ENCODE measurements around the gene SELENOO. TPM values are rescaled to one million over a fixed set of nuclear protein-coding genes. Genes with fewer than 3 reads are reported as not detected.

Gene SELENOO
- total RNA-seq, 1 donor from 2014 or later = 23.8 TPM

- no peak for DNase-seq (ENCODE audit: low spot score)
These were observed 15.4 kb downstream of the SELENOO start for GRCh38 chr22:50216055-50216683.

GRCh38 chr22:50216684-50217520, 16.1 kb downstream of the SELENOO start:
- no peak for DNase-seq (ENCODE audit: low spot score)

- no peak for DNase-seq (ENCODE audit: low spot score)
These were observed 16.8 kb downstream of the SELENOO start for GRCh38 chr22:50217543-50218152.

- DNase-seq (ENCODE audit: low spot score) = no peak
These were observed 17.6 kb downstream of the SELENOO start for GRCh38 chr22:50218153-50218995.

DNA sequence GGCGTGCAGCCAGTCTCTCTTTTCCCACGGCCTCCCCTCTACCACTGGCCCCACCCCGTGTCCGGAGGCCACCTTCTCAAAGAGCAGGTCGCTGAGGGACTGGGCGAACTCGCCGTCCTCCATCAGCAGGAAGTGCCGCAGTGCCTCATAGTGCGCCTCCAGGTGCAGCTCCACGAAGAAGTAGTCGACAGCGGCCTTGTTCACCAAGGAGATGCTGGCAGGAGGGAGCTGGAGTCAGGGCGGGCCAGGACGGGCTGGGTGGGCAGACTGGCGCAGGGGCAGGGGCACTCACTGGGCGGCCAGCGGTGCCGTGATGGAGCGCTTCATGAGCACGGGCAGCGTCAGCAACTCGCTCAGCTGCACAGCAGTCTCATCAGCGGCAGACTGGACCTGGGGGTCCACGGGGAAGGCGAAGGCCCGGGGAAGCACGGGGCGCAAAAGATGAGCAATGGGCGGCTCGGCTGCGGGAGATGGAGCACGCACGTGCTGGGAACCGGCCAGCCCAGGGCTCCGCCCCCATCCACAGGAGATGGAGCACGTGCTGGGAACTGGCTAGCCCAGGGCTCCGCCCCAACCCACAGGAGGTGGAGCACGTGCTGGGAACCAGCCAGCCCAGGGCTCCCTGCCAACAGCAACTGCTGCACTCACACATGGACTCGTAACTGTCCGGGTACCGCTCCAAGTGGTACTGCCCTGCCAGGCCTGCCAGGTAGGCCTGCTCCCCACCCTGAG, 18.4 kb downstream of the SELENOO start:
- no peak for DNase-seq (ENCODE audit: low spot score)

DNA sequence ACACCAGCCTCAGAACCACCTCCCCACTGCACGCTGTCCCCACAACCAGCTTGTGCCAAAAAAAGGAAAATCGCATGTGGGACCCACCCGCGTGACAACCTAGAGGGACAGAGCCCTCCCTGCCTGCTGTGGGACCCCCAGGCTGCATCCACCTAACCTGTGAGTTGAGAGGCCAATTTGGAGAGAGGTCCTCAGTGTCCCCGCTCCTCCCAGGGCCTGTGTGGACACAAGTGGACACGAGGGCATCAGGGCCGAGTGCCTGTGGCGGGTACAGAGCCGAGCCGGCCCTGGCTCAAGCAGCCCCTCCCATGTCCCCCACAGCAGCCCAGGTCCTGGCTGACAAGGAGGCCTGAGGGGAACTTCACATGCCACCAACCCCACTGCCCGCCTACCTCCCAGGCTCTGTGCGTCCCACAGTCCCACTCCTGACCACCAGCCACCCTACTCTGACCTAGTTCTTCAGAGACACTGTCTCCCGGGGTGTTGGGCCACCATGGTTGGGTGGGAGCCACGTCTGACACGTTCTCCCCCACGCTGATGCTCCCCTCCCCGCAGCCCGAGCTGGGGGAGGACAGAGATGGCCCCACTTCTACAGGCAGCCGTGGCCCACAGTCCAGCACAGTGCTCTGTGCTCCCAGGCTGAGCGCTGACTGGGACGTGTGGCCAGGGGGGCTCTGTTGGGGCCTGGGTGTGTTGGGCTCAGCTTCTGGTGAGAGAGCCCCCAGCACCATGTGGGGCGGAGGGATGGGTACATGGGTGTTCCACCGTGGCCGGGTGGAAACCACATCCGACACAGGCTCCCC, 19.2 kb downstream of the SELENOO start:
- DNase-seq (ENCODE audit: low spot score) = no peak

DNA sequence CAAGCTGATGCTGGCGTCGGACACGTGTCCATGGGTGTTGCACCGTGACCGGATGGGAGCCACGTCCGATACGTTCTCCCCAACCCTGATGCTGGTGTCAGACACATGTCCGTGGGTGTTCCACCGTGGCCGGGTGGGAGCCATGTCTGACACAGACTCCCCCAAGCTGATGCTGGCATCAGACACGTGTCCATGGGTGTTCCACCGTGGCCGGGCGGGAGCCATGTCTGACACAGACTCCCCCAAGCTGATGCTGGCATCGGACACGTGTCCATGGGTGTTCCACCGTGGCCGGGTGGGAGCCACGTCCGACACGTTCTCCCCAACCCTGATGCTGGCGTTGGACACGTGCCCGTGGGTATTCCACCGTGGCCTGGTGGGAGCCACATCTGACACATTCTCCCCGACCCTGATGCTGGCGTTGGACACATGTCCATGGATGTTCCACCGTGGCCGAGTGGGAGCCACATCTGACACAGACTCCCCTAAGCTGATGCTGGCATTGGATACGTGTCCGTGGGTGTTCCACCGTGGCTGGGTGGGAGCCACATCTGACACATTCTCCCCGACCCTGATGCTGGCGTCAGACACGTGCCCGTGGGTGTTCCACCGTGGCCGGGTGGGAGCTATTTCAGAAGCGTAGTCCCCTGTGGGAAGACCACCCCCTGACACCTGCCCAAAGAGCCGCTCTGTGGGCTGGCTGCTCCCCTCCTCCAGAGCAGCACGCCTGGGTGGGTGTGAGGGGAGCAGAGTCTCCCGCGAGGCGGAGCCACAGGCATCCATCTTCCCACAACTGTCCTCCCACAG, 20.0 kb downstream of the SELENOO start:
- no peak for DNase-seq (ENCODE audit: low spot score)

GRCh38 chr22:50221410-50222300, 20.8 kb downstream of the SELENOO start:
- no peak for DNase-seq (ENCODE audit: low spot score)

GRCh38 chr22:50222508-50222907, 21.7 kb downstream of the SELENOO start:
- no peak for DNase-seq (ENCODE audit: low spot score)

- no peak for DNase-seq (ENCODE audit: low spot score)
These were observed 23.3 kb downstream of the SELENOO start for GRCh38 chr22:50224071-50224470.

- DNase-seq (ENCODE audit: low spot score) = no peak
These were observed 24.6 kb downstream of the SELENOO start for GRCh38 chr22:50225200-50225969.

GRCh38 chr22:50226063-50226874, 25.5 kb downstream of the SELENOO start:
- no peak for DNase-seq (ENCODE audit: low spot score)

DNA sequence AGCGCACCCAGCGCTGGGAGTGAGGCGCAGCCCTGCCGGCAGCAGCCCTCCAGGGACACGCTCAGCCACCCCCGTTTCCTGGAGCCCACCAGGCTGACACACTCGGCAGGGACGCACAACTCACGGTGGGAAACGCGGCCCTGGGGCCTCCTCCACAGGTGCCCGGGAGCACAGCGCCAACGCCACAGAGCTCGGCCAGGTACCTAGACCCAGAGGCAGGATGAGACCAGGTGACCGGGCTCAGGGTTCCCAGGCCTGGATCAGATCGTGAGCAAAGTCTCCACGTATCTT, 26.0 kb downstream of the SELENOO start:
- DNase-seq (ENCODE audit: low spot score) = no peak

- no peak for DNase-seq (ENCODE audit: low spot score)
These were observed 26.9 kb downstream of the SELENOO start for GRCh38 chr22:50227579-50228215.

- no peak for DNase-seq (ENCODE audit: low spot score)
These were observed 27.6 kb downstream of the SELENOO start for GRCh38 chr22:50228366-50228765.

DNA sequence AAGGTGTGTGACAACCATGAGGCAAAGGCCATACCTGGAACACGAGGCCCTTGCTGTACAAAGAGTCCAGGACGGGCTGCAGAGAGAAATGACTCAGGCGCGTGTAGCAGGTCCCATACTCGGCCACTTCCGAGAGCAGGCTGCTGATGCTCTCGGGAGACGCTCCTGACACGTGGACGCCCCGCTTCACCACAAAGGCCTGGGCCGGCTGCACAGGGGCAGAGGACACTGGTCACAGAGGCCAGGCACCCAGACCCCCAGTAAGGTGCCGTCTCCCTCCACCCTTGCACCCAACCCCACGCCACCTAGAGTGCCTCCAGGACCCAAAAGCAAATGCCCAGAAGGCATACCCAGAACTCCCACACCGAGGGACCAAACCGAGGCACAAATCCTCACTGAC, 28.6 kb downstream of the SELENOO start:
- no peak for DNase-seq (ENCODE audit: low spot score)
